HG03558 (cell line): ENCODE data around the gene ACBD6.
"Not testable (repeated sequence)": the region's sequence is repeated elsewhere in the genome, so short reads cannot be mapped to it uniquely, and the experiment has no call there.

Source experiments
- ATAC-seq: cut with Tn5 transposase; IDR thresholded peaks from one replicate; pipeline ENCODE4 v1.9.1; 2021; ENCODE audit warnings: moderate number of reproducible peaks; ENCODE audit not compliant: unreplicated experiment; ENCODE audit errors: extremely low read depth

Gene ACBD6, protein sequence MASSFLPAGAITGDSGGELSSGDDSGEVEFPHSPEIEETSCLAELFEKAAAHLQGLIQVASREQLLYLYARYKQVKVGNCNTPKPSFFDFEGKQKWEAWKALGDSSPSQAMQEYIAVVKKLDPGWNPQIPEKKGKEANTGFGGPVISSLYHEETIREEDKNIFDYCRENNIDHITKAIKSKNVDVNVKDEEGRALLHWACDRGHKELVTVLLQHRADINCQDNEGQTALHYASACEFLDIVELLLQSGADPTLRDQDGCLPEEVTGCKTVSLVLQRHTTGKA

GRCh38 chr1:180502361-180503279, at the start of gene ACBD6:
TSS of gene ACBD6 (minus strand) at chr1:180502577. CDS start at chr1:180502266, 311 bp downstream.
- peak; percentile 72 for ATAC-seq

DNA sequence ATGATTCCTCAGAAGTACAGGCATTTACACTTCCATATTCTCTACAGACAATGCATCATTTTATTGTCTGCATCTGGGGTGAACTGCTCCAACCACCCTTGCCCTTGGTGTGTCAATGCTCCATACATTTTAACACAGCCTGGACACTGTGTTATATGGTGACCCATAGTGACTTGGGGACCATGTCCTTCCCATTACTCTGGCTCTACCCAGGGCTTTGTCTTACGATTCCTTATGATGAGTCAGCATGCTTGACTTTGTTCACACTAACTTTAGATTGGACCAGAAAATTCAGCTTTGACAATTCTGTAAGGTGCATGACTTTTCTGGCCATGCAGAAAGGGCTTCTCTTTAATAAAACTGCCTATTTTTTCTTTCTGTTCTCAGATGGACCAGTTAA, 49.6 kb upstream of the ACBD6 start:
- no peak for ATAC-seq

DNA sequence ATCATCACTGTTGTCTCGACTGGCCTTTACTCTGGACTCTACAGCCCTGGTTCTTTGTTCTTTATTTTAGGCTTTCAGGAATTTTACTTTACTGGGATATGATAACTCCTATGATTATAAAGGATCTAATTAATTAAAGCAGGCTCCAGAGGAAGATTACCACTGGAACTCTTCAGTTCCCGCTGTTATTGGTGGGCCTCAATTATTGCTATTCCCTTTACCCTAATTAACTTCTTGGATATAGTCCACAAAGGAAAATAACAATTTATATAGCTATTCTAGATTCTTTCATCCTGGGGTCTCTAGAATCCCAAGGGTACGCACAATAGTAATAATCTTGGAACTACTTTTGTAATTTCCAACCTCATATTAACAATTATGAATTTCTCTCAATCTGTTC, 47.9 kb upstream of the ACBD6 start:
- no peak for ATAC-seq

- ATAC-seq, result not testable (repeated sequence)
Measured at GRCh38 chr1:180549770-180550169, 47.4 kb upstream of the ACBD6 start.

GRCh38 chr1:180548686-180549317, 46.4 kb upstream of the ACBD6 start:
- ATAC-seq, result no peak

DNA sequence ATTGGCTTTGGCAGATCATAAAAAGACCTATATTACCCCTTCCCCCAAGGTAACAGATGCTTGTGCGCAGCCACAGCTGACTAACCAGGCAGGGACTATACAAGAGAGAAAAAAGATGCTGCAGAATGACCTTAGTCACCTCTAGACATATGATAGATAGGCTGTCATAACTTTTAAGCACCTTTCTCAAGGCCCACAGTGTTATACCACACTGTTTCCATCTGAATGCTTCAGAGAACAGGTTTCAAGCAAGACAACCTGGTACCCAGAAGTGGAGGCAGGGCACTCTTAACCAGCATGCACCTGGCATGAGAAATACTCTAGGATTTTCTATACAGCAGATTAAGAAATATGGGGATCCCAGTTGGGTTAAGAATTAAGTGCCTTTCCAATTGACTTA, 43.6 kb upstream of the ACBD6 start:
- no peak for ATAC-seq

DNA sequence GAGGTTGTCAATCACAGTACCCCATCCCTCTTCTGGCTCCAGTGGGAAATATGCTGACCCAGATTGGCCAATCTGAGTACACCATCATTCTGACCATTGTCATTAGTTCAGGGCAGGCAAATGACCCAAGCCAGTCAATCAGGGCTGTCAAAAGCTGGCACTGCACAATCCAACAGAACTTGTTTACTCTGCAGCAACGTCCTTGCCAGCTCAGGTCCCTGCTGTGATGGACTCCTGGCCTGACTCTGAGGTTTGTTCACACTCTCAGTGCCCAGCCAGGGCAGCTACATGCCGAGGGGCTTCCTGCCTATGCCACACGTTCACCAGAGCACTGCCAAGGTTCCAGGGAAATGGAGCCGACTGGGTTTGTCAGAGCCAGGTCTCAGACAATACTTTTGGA, 41.7 kb upstream of the ACBD6 start:
- ATAC-seq, result no peak

GRCh38 chr1:180542838-180543145, 40.4 kb upstream of the ACBD6 start:
- no peak for ATAC-seq

GRCh38 chr1:180542113-180542837, 39.9 kb upstream of the ACBD6 start:
- ATAC-seq, result no peak

GRCh38 chr1:180540697-180541594, 38.6 kb upstream of the ACBD6 start:
- ATAC-seq, result no peak

GRCh38 chr1:180539136-180539535, 36.8 kb upstream of the ACBD6 start:
- ATAC-seq, result no peak

DNA sequence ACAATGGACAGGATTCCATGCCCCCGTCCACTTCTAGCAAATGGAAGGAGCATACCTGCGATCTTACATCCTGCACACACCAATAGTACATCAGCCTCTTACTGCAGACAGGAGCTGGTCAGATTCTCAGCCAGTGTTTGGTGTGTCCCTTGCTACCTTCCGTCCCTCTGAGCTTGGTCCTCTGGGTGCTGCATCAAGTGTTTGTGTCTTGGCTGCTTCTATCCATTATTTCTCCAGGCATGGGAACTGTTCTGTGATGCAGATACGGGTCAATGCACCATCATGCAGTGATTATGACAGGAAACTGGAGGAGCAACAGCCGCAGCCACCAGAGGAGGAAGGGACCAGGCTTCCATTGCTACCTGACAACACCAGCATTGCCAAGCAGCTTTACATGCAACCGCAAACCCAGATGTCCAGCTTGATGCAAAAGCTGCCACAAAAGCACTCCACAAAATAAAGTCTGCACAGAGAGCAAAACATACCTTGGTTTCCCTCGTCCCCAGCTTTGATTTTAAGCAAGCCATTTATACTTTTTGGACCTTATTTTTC, 34.5 kb upstream of the ACBD6 start:
- no peak for ATAC-seq

DNA sequence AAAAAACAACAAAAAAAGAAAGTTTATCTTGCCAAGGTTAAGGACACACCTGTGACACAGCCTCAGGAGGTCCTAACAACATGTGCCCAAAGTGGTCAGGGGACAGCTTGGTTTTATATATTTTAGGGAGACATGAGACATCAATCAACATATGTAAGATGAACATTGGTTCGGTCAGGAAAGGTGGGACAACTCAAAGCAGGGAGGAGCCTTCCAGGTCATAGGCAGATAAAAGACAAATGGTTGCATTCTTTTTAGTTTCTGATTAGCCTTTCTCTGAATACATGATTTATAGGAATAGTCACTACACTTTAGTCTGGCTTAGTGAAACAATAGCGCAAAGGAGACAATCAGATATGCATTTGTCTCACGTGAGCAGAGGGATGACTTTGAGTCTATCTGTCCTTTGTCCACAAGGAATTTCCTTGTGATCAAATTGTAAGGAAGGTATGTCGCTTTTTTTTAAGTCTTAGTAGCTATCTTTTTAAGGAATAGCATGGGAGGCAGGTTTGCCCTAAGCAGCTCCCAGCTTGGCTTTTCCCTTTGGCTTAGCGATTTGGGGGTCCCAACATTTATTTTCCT, 33.1 kb upstream of the ACBD6 start:
- no peak for ATAC-seq

DNA sequence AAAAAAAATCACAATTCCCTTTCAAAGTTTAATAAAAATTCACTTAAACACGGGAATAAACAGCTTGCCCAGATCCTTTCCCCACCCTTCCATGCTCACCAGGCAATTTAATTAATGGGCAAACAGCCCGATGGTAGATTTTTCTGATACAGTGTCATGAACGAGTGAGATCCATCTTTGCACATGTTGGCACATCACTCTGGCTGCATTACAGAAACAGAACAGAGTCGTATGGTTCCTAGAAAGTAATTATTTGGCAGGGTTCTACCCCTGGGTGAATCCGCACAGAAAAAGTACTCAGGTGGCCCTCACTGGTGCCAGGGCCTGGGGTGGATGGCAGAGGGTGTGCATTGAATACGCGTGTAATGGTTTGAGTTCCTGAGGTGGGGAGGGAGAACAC, 31.8 kb upstream of the ACBD6 start:
- no peak for ATAC-seq

DNA sequence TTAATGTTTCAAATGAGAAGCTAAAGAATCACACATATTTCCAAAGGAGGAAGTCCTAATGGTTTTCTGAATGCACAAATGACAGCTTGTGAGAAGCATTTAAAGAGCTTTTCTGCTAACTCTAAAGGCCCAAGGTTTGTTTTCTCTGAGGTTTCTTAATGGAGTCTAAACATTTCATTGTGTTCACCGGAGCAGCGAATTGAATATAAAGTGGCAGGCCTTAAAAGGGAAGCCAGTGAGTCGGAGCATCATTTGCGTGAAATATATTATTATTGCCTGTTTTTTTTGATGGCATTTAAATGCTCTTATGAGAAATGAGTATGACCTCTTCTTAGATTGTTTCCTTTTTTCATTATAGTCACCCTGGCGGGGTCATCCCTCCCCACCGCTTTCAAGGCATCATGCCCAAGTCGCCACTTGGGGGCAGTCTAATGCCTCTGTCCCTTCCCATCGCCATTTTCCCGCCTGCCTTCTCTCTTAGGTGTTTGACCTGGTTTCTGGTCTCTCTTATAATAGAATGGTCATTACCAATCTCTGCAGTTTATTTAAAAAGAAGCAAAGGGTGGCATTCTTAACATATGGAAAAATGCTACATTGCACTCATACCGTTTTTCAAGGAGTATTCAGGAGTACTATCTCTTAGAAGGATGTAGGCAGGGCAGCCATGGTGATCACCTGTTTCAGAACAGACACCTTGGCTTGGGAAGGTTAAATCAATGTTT, 31.1 kb upstream of the ACBD6 start:
- no peak for ATAC-seq

DNA sequence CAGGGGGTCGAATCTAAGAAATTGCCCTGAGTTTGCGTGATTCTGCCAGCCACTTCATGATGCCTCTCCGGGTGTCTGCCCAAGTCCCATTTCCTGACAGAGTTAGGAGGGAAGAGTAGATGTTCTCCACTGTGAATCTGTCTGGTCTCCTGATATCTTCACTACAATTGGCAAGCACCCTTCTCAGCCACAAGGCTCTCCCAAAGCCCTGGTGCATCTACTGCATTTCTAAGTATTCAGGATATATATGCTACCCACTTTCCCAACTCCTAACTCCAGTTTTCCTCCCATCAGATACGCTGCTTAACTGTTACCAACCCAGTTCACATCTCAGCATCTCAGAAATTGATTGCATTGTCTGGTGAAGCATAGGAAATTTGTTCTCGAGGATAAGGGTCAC, 30.5 kb upstream of the ACBD6 start:
- ATAC-seq, result no peak

- ATAC-seq, result no peak
Measured at GRCh38 chr1:180530501-180530900, 28.1 kb upstream of the ACBD6 start.

DNA sequence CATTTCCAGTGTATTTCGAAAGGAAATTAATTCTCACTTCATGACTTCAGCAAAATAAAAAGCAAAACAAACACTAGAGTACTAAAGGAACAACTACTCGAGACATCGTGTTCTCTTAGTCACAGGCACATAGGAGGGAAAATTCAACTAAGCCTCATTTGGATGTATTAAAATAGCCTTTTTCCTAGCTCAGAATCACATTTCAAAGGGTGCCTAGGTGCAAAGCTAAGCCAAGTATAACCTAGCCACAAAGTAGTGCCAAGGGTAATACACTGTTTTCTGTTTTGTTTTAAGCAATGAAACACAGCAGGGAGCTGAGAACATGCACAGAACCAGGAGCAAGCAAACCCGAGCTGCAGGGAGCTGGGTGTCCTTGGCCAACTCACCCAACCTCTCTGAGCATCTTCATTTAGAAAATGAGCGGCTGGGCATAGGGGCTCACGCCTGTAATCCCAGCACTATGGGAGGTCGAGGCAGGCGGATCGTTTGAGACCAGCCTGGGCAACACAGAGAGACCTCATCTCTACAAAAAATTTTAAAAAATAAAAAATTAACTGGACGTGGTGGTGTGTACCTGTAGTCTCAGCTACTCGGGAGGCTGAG, 26.6 kb upstream of the ACBD6 start:
- ATAC-seq, result no peak
